Endodermal cell (in vitro differentiated cells): ENCODE measurements around the gene CTDSP2. TPM values are rescaled to one million over a fixed set of nuclear protein-coding genes. Genes with fewer than 3 reads are reported as not detected.

Experiments used
- DNase-seq: peaks from one replicate; pipeline ENCODE4 v3.0.0-alpha.2; 2017
- H3K27ac ChIP-seq: 2 replicates; pipeline ENCODE4 v1.5.1; 2013; ENCODE audit warnings: mild to moderate bottlenecking, low read depth, low read length, moderate library complexity
- H3K27me3 ChIP-seq: 2 replicates; pipeline ENCODE4 v1.6.1; 2013; ENCODE audit warnings: mild to moderate bottlenecking, low read length, moderate library complexity; ENCODE audit not compliant: insufficient read depth, control insufficient read depth, poor library complexity, severe bottlenecking
- H3K36me3 ChIP-seq: 2 replicates; pipeline ENCODE4 v1.7.0; 2013; ENCODE audit warnings: mild to moderate bottlenecking, low read length, moderate library complexity; ENCODE audit not compliant: control insufficient read depth, insufficient read depth
- H3K4me1 ChIP-seq: one replicate; pipeline ENCODE4 v1.7.0; 2013; ENCODE audit warnings: low read length; ENCODE audit not compliant: control insufficient read depth, insufficient read depth
- H3K4me3 ChIP-seq: 2 replicates; pipeline ENCODE4 v1.5.1; 2013; ENCODE audit warnings: mild to moderate bottlenecking, low read length, moderate library complexity
- H3K9ac ChIP-seq: 2 replicates; pipeline ENCODE4 v1.6.1; 2013; ENCODE audit warnings: mild to moderate bottlenecking, low read length, moderate library complexity; ENCODE audit not compliant: poor library complexity, severe bottlenecking; ENCODE audit errors: extremely low read depth
- H3K9me3 ChIP-seq: 2 replicates; pipeline ENCODE4 v1.6.1; 2013; ENCODE audit warnings: mild to moderate bottlenecking, low read length, moderate library complexity; ENCODE audit not compliant: control insufficient read depth
- H3K27ac Mint-ChIP-seq: 2 replicates; pipeline ENCODE4 v1.8.0; 2020; ENCODE audit warnings: mixed read lengths
- H3K27me3 Mint-ChIP-seq: 2 replicates; pipeline ENCODE4 v1.8.0; 2021; ENCODE audit warnings: mild to moderate bottlenecking, mixed read lengths; ENCODE audit not compliant: insufficient read depth
- H3K36me3 Mint-ChIP-seq: 2 replicates; pipeline ENCODE4 v1.8.0; 2020; ENCODE audit warnings: low read depth, mixed read lengths
- H3K4me1 Mint-ChIP-seq: 2 replicates; pipeline ENCODE4 v1.8.0; 2020; ENCODE audit warnings: mixed read lengths
- H3K4me3 Mint-ChIP-seq: 2 replicates; pipeline ENCODE4 v1.8.0; 2020; ENCODE audit warnings: mild to moderate bottlenecking, moderate library complexity, mixed read lengths
- H3K9me3 Mint-ChIP-seq: 2 replicates; pipeline ENCODE4 v1.8.0; 2020; ENCODE audit warnings: mild to moderate bottlenecking, mixed read lengths
- WGBS, 2 experiments: methylation state at CpG; one replicate each; pipeline versions ENCODE4 v1.1.5 to v1.1.7; 2013; ENCODE audit warnings: missing lambda C conversion rate in 2 of 2, mixed read lengths in 1 of 2; ENCODE audit not compliant: insufficient coverage in 1 of 2, insufficient read length in 1 of 2; 5-methylcytosine and 5-hydroxymethylcytosine counted together
- total RNA-seq, 2 donors: library from RNA; stranded (reverse); fragmentation: NEBNext Ultra II Directional in 1 of 2; extraction: Animal tissue kit (Norgen Biotek cat#: 25700) in 1 of 2; gene quantifications; 2 replicates in 1 of 2; 3 replicates in 1 of 2; pipeline ENCODE4 v1.2.1, GENCODE V29; 2021
- TF ChIP-seq, protein P1 (sequence below): fragments of 200-600 bp; sonication (generic); conservative IDR thresholded peaks from 2 replicates; pipeline ENCODE4 v1.5.0; 2021; ENCODE audit warnings: antibody characterized with exemption, mild to moderate bottlenecking

CTDSP2 gene
- total RNA-seq, 2 donors from 2014 or later: 137 to 148 TPM

DNA sequence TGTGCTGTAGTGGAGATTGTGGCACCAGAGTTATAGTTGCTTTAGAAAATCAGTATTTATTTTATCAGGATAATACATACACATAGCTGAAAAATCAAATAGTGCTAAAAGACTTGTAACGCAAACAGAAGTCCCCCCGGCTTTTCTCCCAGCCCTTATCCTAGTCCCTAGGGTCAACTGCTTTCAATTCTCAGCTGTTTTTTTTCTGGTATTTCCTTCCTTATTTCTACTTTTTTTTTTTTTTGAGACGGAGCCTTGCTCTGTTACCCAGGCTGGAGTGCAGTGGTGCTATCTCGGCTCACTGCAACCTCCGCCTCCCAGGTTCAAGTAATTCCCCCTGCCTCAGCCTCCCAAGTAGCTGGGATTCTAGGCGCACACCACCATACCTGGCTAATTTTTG, 8.4 kb upstream of the CTDSP2 start:
- Mint-ChIP-seq H3K27me3 (peaks cover 33% of the 10 kb centered on the region), H3K27ac (no peak overlapping the region), H3K9me3 (no peaks in the 10 kb centered on the region), H3K4me3 (no peak overlapping the region), H3K36me3 (no peaks in the 10 kb centered on the region), H3K4me1 (peaks cover 21% of the 10 kb centered on the region)
- Histone ChIP-seq H3K4me1 (peaks cover 4% of the 10 kb centered on the region), H3K9me3 (no peaks in the 10 kb centered on the region), H3K36me3 (no peaks in the 10 kb centered on the region), H3K27ac (no peak overlapping the region), H3K4me3 (no peak overlapping the region), H3K27me3 (peaks cover 14% of the 10 kb centered on the region), H3K9ac (no peak overlapping the region)
- 84 to 91% methylated on average over 5 to 6 of the region's 6 CpGs for WGBS, 2 experiments
- TF ChIP-seq, protein P1, sequence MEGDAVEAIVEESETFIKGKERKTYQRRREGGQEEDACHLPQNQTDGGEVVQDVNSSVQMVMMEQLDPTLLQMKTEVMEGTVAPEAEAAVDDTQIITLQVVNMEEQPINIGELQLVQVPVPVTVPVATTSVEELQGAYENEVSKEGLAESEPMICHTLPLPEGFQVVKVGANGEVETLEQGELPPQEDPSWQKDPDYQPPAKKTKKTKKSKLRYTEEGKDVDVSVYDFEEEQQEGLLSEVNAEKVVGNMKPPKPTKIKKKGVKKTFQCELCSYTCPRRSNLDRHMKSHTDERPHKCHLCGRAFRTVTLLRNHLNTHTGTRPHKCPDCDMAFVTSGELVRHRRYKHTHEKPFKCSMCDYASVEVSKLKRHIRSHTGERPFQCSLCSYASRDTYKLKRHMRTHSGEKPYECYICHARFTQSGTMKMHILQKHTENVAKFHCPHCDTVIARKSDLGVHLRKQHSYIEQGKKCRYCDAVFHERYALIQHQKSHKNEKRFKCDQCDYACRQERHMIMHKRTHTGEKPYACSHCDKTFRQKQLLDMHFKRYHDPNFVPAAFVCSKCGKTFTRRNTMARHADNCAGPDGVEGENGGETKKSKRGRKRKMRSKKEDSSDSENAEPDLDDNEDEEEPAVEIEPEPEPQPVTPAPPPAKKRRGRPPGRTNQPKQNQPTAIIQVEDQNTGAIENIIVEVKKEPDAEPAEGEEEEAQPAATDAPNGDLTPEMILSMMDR: no peak
- DNase-seq: no peak

DNA sequence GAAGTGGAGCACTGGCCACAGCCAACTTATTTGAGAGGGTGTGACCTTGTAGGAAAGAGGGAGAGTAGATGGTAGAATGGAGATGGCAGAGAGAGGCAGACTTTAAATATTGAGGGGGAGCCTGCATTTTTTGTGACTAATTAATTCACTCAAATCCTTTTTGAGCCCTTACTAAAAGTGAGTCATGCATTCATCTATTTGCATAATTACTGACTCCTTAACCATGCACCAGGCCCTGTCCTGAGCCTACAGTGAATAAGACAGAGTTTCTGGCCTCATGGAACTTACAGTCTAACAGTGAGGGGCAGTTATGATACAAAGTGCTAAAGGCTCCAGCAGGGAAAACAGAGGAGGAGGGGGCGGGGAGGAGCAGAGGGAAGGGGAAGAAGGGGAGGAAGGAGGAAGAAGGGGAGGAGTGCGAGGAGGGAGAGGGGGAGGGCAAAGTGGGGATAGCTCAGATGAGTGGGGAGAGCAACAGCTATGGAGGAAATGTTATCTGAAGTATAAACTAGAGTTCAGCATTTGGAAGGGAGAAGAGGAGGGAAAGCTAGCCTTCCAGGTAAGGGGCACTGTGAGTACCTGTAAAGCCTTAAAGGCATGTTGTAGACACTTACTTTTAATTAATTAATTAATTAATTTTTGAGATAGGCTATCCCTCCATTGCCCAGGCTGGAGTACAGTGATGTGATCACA, 7.5 kb upstream of the CTDSP2 start:
- DNase-seq: no peak
- H3K4me3 Mint-ChIP-seq: no peak overlapping the region
- peaks cover 31% of the 10 kb centered on the region for H3K27me3 Mint-ChIP-seq
- no peaks in the 10 kb centered on the region for H3K9me3 Mint-ChIP-seq
- no peaks in the 10 kb centered on the region for H3K36me3 Mint-ChIP-seq
- WGBS, 2 experiments: 82% methylated on average over 2 of the region's 2 CpGs
- H3K27ac Mint-ChIP-seq: no peak overlapping the region
- Histone ChIP-seq H3K9ac (no peak overlapping the region), H3K4me1 (peaks cover 4% of the 10 kb centered on the region), H3K9me3 (no peaks in the 10 kb centered on the region), H3K27me3 (peaks cover 10% of the 10 kb centered on the region), H3K27ac (no peak overlapping the region), H3K36me3 (no peaks in the 10 kb centered on the region), H3K4me3 (no peak overlapping the region)
- peaks cover 21% of the 10 kb centered on the region for H3K4me1 Mint-ChIP-seq
- TF ChIP-seq, protein P1: no peak

DNA sequence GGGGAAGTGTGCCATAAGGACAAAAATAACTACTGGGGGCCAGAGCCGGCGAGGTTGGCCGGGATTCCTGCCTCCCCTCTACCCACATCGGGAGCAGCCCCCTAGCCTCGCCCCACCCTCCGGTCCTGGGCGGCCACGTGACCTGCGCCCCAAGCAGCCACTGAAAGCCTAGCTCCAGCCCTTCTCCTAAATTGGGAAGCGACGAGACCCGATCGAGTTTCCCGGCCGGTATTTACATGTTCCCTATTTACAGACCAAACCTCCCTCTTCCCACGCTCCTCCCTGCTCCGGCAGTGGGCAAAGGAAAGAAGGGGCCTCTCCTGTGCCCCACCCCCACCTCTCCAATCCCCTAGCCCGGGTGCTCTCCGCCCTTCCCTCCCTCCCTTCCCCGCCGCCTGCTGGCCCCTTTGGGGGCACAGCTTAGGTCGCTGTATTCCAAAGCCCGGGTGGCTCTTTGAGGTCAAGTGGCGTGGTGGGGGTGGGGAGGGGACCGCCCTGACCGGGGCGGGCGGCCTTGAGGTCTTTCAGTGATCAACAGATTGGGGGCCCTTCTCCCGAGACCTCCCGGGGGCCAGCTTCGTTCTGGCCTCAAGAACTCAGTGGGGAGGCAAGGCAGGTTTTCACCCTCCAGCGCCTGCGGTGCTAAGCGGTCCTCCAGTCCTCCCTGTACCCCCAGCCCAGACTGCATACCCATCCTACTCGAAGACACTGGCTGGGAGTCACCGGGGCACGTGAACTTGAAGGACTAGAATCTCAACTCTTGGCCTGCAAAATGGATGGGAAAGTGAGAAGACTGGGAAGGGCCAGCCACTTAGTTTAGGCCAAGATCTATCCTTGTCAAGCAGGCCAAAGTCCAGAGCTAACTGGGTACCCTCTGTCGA, 6.3 kb upstream of the CTDSP2 start:
- Histone ChIP-seq H3K27ac (no peak overlapping the region), H3K4me3 (peak overlapping the region; percentile 72), H3K36me3 (no peaks in the 10 kb centered on the region), H3K9ac (no peak overlapping the region), H3K9me3 (no peaks in the 10 kb centered on the region), H3K27me3 (peaks cover 10% of the 10 kb centered on the region), H3K4me1 (peaks cover 4% of the 10 kb centered on the region)
- Mint-ChIP-seq H3K36me3 (no peaks in the 10 kb centered on the region), H3K4me3 (peak overlapping the region; percentile 58), H3K9me3 (no peaks in the 10 kb centered on the region), H3K4me1 (peaks cover 21% of the 10 kb centered on the region), H3K27me3 (peaks cover 27% of the 10 kb centered on the region), H3K27ac (no peak overlapping the region)
- 21 to 32% methylated on average over 5 to 36 of the region's 38 CpGs for WGBS, 2 experiments
- peak; percentile 94 for DNase-seq
- TF ChIP-seq, protein P1: peak; percentile 68
